Calu3 (cell line): ENCODE data around the gene SSBP4. TPM values are rescaled to one million over a fixed set of nuclear protein-coding genes. Genes with fewer than 3 reads are reported as not detected.
"Not testable (repeated sequence)": the region's sequence is repeated elsewhere in the genome, so short reads cannot be mapped to it uniquely, and the experiment has no call there.

Source experiments
- BruUV-seq: library from RNA; stranded (reverse); fragments of 400-500 nt; replicated peaks from 2 replicates; lab custom pipeline; 2021; lab: Mats Ljungman, UMichigan
- CTCF ChIA-PET: fragments of 300-600 bp; sonication (Branson Sonifier 250); formaldehyde crosslinking; loops from one replicate; lab custom pipeline; 2022; ENCODE audit warnings: antibody characterized with exemption; lab: Charles Lee
- DNase-seq: peaks from one replicate; pipeline ENCODE4 v3.0.0; 2022
- H3K27ac Mint-ChIP-seq: one replicate; pipeline ENCODE4 v1.8.0; 2022; ENCODE audit warnings: mixed read lengths; ENCODE audit not compliant: unreplicated experiment
- H3K27me3 Mint-ChIP-seq: one replicate; pipeline ENCODE4 v1.8.0; 2022; ENCODE audit warnings: mixed read lengths; ENCODE audit not compliant: unreplicated experiment
- H3K36me3 Mint-ChIP-seq: one replicate; pipeline ENCODE4 v1.8.0; 2022; ENCODE audit warnings: mild to moderate bottlenecking, moderate library complexity, mixed read lengths; ENCODE audit not compliant: insufficient read depth, unreplicated experiment
- H3K4me1 Mint-ChIP-seq: one replicate; pipeline ENCODE4 v1.8.0; 2022; ENCODE audit warnings: mild to moderate bottlenecking, low read depth, mixed read lengths; ENCODE audit not compliant: unreplicated experiment
- H3K4me3 Mint-ChIP-seq: one replicate; pipeline ENCODE4 v1.8.0; 2022; ENCODE audit warnings: mild to moderate bottlenecking, low read depth, moderate library complexity, mixed read lengths; ENCODE audit not compliant: unreplicated experiment
- H3K9me3 Mint-ChIP-seq: one replicate; pipeline ENCODE4 v1.8.0; 2022; ENCODE audit warnings: low read depth, mixed read lengths; ENCODE audit not compliant: unreplicated experiment
- intact Hi-C: fragments of 100-400 bp; cut with micrococcal nuclease; formaldehyde crosslinking; loops from one replicate; pipeline ENCODE4 v1.10.0; 2022; ENCODE audit not compliant: unreplicated experiment
- total RNA-seq: library from RNA; stranded (reverse); gene quantifications from 2 replicates; pipeline ENCODE4 v1.2.3, GENCODE V29; 2022
- TF ChIP-seq, protein P1 (sequence below): fragments of 200-600 bp; IDR thresholded peaks from one replicate; pipeline ENCODE4 v1.8.0; 2022; ENCODE audit warnings: antibody characterized with exemption; ENCODE audit not compliant: unreplicated experiment

SSBP4 gene
- total RNA-seq, 1 experiment from 2014 or later = 51.5 TPM

DNA sequence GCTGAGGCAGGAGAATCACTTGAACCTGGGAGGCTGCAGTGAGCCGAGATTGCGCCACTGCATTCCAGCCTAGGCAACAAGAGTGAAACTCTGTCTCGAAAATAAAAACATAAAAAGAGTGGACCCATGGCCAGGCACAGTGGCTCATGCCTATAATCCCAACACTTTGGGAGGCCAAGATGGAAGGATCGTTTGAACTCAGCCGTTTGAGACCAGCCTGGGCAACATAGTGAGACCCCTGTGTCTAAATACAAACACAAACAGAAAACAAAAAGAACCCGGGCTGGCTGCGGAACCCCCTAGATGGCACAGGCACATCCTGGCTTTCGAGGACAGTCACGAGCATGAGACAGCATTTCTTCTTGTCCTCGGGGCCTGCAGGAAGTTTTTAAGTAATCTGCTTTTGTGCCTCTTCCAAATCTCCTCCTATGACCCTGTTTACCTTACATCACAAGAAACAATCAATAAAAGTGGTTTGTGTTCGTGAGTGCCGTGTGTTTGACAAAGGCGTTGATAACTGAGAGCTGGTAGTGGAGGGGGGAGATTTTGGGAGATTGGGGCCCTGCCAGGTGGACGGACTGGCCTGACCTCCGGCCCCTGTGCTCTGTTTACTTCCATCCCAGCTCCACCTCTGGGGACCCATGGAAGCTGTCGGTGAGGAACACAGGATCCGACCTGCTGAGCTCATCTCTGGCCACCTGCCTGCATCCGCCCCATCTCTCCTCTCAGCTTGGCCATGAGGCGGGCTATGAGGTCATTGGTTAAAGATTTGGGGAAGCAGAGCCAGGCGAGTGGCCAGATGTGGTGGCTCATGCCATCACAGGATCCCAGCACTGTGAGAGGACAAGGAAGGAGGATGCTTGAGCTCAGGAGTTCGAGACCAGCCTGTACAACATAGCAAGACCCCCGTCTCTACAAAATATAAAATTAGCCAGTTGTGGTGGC lies 39.1 kb upstream of the SSBP4 start:
- no peak overlapping the region for H3K4me3 Mint-ChIP-seq
- peaks cover 16% of the 10 kb centered on the region for H3K36me3 Mint-ChIP-seq
- H3K9me3 Mint-ChIP-seq = no peaks in the 10 kb centered on the region
- TF ChIP-seq, protein P1, sequence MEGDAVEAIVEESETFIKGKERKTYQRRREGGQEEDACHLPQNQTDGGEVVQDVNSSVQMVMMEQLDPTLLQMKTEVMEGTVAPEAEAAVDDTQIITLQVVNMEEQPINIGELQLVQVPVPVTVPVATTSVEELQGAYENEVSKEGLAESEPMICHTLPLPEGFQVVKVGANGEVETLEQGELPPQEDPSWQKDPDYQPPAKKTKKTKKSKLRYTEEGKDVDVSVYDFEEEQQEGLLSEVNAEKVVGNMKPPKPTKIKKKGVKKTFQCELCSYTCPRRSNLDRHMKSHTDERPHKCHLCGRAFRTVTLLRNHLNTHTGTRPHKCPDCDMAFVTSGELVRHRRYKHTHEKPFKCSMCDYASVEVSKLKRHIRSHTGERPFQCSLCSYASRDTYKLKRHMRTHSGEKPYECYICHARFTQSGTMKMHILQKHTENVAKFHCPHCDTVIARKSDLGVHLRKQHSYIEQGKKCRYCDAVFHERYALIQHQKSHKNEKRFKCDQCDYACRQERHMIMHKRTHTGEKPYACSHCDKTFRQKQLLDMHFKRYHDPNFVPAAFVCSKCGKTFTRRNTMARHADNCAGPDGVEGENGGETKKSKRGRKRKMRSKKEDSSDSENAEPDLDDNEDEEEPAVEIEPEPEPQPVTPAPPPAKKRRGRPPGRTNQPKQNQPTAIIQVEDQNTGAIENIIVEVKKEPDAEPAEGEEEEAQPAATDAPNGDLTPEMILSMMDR = no peak
- intact Hi-C loops = no loop called here
- DNase-seq = peak; percentile 80
- no peaks in the 10 kb centered on the region for H3K27me3 Mint-ChIP-seq
- CTCF ChIA-PET = interaction anchor here (1.6 to 1.8 kb wide), 2 partner anchors 22 to 101 kb away, joined by 3 to 5 read pairs; no protein-coding TSS in a partner anchor
- no peaks in the 10 kb centered on the region for H3K4me1 Mint-ChIP-seq
- H3K27ac Mint-ChIP-seq = peak overlapping the region; percentile 91
- BruUV-seq = TSS peak; percentile 67

DNA sequence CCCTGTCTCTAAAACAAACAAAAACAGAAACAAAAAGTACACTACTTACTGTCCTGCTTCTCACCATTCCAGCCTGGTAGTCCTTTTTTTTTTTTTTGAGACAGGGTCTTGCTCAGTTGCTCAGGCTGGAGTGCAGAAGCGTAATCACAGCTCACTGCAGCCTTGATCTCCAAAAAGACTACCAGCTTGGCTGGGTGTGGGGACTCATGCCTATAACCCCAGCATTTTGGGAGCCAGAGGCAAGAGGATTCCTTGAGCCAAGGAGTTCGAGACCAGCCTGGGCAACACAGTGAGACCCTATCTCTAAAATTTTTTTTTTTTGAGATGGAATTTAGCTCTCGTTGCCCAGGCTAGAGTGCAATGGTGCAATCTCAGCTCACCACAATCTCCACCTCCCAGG lies 38.4 kb upstream of the SSBP4 start:
- H3K4me1 Mint-ChIP-seq = peaks cover 7% of the 10 kb centered on the region
- BruUV-seq = no TSS peak
- intact Hi-C loops = no loop called here
- H3K4me3 Mint-ChIP-seq = no peak overlapping the region
- H3K9me3 Mint-ChIP-seq = no peaks in the 10 kb centered on the region
- TF ChIP-seq, protein P1 = no peak
- DNase-seq = no peak
- no peaks in the 10 kb centered on the region for H3K27me3 Mint-ChIP-seq
- peak overlapping the region; percentile 91 for H3K27ac Mint-ChIP-seq
- peaks cover 19% of the 10 kb centered on the region for H3K36me3 Mint-ChIP-seq
- CTCF ChIA-PET = interaction anchor here (1.6 to 1.8 kb wide), 2 partner anchors 21 to 101 kb away, joined by 3 to 5 read pairs; no protein-coding TSS in a partner anchor

DNA sequence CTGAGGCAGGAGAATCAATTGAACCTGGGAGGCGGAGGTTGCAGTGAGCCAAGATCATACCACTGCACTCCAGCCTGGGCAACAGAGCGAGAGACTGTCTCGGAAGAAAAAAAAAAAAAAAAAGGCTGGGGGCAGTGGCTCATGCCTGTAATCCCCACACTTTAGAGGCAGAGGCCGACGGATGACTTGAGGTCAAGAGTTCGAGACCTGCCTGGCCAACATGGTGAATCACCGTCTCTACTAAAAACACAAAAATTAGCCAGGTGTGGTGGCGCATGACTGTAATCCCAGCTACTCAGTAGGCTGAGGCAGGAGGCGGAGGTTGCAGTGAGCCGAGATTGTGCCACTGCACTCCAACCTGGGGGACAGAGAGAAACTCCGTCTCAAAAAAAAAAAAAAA lies 35.6 kb upstream of the SSBP4 start:
- H3K27ac Mint-ChIP-seq, CTCF ChIA-PET, H3K4me1 Mint-ChIP-seq, H3K9me3 Mint-ChIP-seq, DNase-seq, H3K27me3 Mint-ChIP-seq, H3K4me3 Mint-ChIP-seq, intact Hi-C loops, BruUV-seq: not testable (repeated sequence)
- peaks cover 42% of the 10 kb centered on the region for H3K36me3 Mint-ChIP-seq

DNA sequence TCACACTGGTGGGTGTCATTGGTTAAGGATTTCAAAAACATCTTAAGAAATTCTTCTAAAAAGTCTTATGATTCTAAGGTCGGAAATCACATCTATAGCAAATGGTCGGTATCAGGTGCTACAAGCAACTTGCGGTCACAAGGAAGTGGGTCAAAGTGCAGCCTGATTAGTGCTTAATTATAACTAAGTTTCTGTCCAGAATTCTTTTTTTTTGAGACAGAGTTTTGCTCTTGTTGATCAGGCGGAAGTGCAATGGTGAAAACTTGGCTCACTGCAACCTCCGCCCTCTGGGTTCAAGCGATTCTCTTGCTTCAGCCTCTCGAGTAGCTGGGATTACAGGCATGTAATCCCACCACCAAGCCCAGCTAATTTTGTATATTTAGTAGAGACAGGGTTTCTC lies 34.4 kb upstream of the SSBP4 start:
- BruUV-seq = no TSS peak
- H3K4me1 Mint-ChIP-seq = peaks cover 14% of the 10 kb centered on the region
- H3K36me3 Mint-ChIP-seq = peaks cover 51% of the 10 kb centered on the region
- no peak for DNase-seq
- CTCF ChIA-PET = no interaction called here
- TF ChIP-seq, protein P1 = no peak
- intact Hi-C loops = no loop called here
- H3K4me3 Mint-ChIP-seq = no peak overlapping the region
- H3K27me3 Mint-ChIP-seq = no peaks in the 10 kb centered on the region
- peak overlapping the region; percentile 92 for H3K27ac Mint-ChIP-seq
- no peaks in the 10 kb centered on the region for H3K9me3 Mint-ChIP-seq
